Gastrocnemius medialis (tissue), 4 donors: ENCODE measurements around the gene CSTA.

Experiments
- CTCF ChIP-seq, 5 experiments: fragments of 450-650 bp in 3 of 5; fragments of 200-600 bp in 2 of 5; sonication (generic) in 2 of 5; IDR thresholded peaks in 4 of 5; conservative IDR thresholded peaks in 1 of 5; 1 replicate in 4 of 5; 2 replicates in 1 of 5; pipeline ENCODE4 v1.5.1; 2016 to 2019; ENCODE audit warnings: antibody characterized with exemption in 5 of 5, mild to moderate bottlenecking in 3 of 5, moderate library complexity in 3 of 5
- POLR2A ChIP-seq, 2 donors: fragments of 450-650 bp; IDR thresholded peaks; one replicate each; pipeline ENCODE4 v1.6.1; 2017; ENCODE audit warnings: antibody characterized with exemption in 2 of 2, mild to moderate bottlenecking in 2 of 2, moderate library complexity in 2 of 2

DNA sequence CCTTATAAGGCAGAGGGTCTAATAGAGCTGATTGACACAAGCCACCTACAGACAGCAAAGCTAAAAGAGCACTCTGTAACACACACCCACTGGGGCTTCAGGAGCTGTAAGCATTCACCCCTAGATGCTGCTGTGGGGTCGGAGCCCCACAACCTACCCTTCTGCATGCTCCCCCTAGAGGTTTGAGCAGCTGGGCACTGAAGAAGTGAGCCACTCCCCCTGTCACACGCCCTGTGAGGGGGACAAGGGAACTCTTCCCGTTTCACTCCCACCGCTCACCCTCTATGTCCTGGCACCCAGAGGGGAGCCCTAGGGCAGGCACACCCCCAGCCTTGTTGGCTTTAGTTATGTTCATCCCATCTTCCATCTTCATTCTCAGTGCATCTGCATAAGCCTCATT, 9.4 kb upstream of the CSTA start:
- TF ChIP-seq CTCF (IDR thresholded peaks at IDR 0.05 in 4 of 5, conservative IDR thresholded peaks at IDR 0.05 in 1 of 5) (no peak), POLR2A (IDR thresholded peaks at IDR 0.05) (no peak)
